Psoas muscle (tissue), 8 donors: ENCODE measurements around the gene GGA1. TPM values are rescaled to one million over a fixed set of nuclear protein-coding genes. Genes with fewer than 3 reads are reported as not detected.
"Not testable (repeated sequence)": the region's sequence is repeated elsewhere in the genome, so short reads cannot be mapped to it uniquely, and the experiment has no call there.

ENCODE experiments used
- ATAC-seq, 4 donors: fragments of 200-7000 bp; cut with Tn5 transposase; one replicate each; pipeline ENCODE4 v1.9.1; 2020; ENCODE audit warnings: moderate library complexity in 3 of 4, mild to moderate bottlenecking in 2 of 4
- DNase-seq, 2 donors: peaks; one replicate each; pipeline ENCODE4 v3.0.0-alpha.2; 2020
- H3K27ac ChIP-seq: fragments of 200-600 bp; one replicate; pipeline ENCODE4 v1.8.0; 2022
- H3K27me3 ChIP-seq, 3 donors: fragments of 200-600 bp in 1 of 3; one replicate each; pipeline versions ENCODE4 v1.6.1 to v1.8.0; 2013 to 2022; ENCODE audit warnings: low read length in 2 of 3, mild to moderate bottlenecking in 2 of 3, moderate library complexity in 1 of 3; ENCODE audit not compliant: insufficient read depth in 3 of 3
- H3K36me3 ChIP-seq, 2 donors: fragments of 200-600 bp in 1 of 2; one replicate each; pipeline versions ENCODE4 v1.6.1 to v1.8.0; 2013 to 2022; ENCODE audit warnings: low read depth in 1 of 2, mild to moderate bottlenecking in 1 of 2, moderate library complexity in 1 of 2; ENCODE audit not compliant: insufficient read depth in 1 of 2
- H3K4me1 ChIP-seq: fragments of 200-600 bp; one replicate; pipeline ENCODE4 v1.8.0; 2022
- H3K4me3 ChIP-seq: fragments of 200-600 bp; one replicate; pipeline ENCODE4 v1.8.0; 2022; ENCODE audit warnings: mild to moderate bottlenecking
- H3K9me3 ChIP-seq: fragments of 200-600 bp; one replicate; pipeline ENCODE4 v1.8.0; 2022
- CTCF ChIP-seq: fragments of 200-600 bp; IDR thresholded peaks from one replicate; pipeline ENCODE4 v1.8.0; 2022; ENCODE audit warnings: antibody characterized with exemption
- WGBS, 3 donors: extraction: QIAGEN DNeasy Blood & Tissue Kit; methylation state at CpG; one replicate each; pipeline versions ENCODE4 v1.1.6 to v1.1.7; 2013; 5-methylcytosine and 5-hydroxymethylcytosine counted together
- intact Hi-C, 2 donors: fragments of 100-400 bp; cut with DNase I; formaldehyde crosslinking; loops; one replicate each; pipeline versions ENCODE4 v1.11.0 to v1.14.2; 2022
- polyA plus RNA-seq, 3 donors: library from polyadenylated mRNA; stranded (reverse); fragments of 200-250 nt; gene quantifications; one replicate each; pipeline ENCODE4 v1.2.3, GENCODE V29; 2013
- total RNA-seq, 4 donors: library from RNA; stranded (reverse); fragmentation: NEBNext Ultra II Directional in 2 of 4; extraction: Animal tissue kit (Norgen Biotek cat#: 25700) in 2 of 4; gene quantifications; one replicate each; pipeline versions ENCODE4 v1.2.1 to v1.2.4, GENCODE V29; 2021 to 2023
- donor health status: healthy with polysubstance abuse.
- donor health status: DM: no; HTN: no; CAD: no; lungs with moderate emphysema.
- donor health status: Bipolar disorder and iron deficiency.
- donor health status: healthy.
- donor health status: DM: yes; HTN: yes; CAD: no.
- donor health status: DM: no; HTN: no; CAD: no.
- donor health status: DM: no; HTN: no; CAD: no.
- donor health status: DM: yes; HTN: yes; CAD: no.

GGA1 gene
- total and polyA plus RNA-seq, 7 donors = 30.2 to 39.4 (median 33.9) TPM

GRCh38 chr22:37609240-37610152 lies 862 bp downstream of the GGA1 start:
- Histone ChIP-seq H3K27ac (peak overlapping the region; percentile 93), H3K4me3 (peak overlapping the region; percentile 99), H3K4me1 (peaks cover 24% of the 10 kb centered on the region), H3K27me3 (no peaks in the 10 kb centered on the region), H3K36me3 (peaks cover 0 to 7% of the 10 kb centered on the region in 2 donors), H3K9me3 (no peaks in the 10 kb centered on the region)
- 6 to 11% (median 10%) methylated on average over 24 to 26 of the region's 26 CpGs for WGBS, 3 donors
- no peak for DNase-seq
- intact Hi-C loops = no loop called here
- no peak for ATAC-seq
- TF ChIP-seq CTCF = no peak

GRCh38 chr22:37610153-37610475 lies 1.5 kb downstream of the GGA1 start:
- H3K9me3 ChIP-seq, ATAC-seq, H3K27ac ChIP-seq, H3K27me3 ChIP-seq, DNase-seq, intact Hi-C loops: not testable (repeated sequence)
- peak overlapping the region; percentile 99 for H3K4me3 ChIP-seq
- peaks cover 24% of the 10 kb centered on the region for H3K4me1 ChIP-seq
- WGBS, 3 donors = 78 to 88% (median 83%) methylated on average over 3 of the region's 3 CpGs
- H3K36me3 ChIP-seq = peaks cover 0 to 14% of the 10 kb centered on the region in 2 donors

- H3K4me3 ChIP-seq = no peak overlapping the region
- DNase-seq (no peak), ATAC-seq (no peak)
- 82 to 88% (median 84%) methylated on average over 15 of the region's 15 CpGs for WGBS, 3 donors
- no peak overlapping the region for H3K27ac ChIP-seq
- H3K36me3 ChIP-seq = peaks cover 0 to 18% of the 10 kb centered on the region in 2 donors
- peaks cover 24% of the 10 kb centered on the region for H3K4me1 ChIP-seq
- no peaks in the 10 kb centered on the region for H3K9me3 ChIP-seq
- intact Hi-C loops = no loop called here
- no peaks in the 10 kb centered on the region for H3K27me3 ChIP-seq
- no peak for TF ChIP-seq CTCF
Measured at GRCh38 chr22:37610480-37611129, 2.0 kb downstream of the GGA1 start.

- peaks cover 0 to 23% of the 10 kb centered on the region in 2 donors for H3K36me3 ChIP-seq
- DNase-seq (no peak), ATAC-seq (no peak)
- H3K9me3 ChIP-seq = no peaks in the 10 kb centered on the region
- no peak for TF ChIP-seq CTCF
- no peak overlapping the region for H3K4me3 ChIP-seq
- peaks cover 24% of the 10 kb centered on the region for H3K4me1 ChIP-seq
- H3K27me3 ChIP-seq = no peaks in the 10 kb centered on the region
- H3K27ac ChIP-seq = no peak overlapping the region
- 65 to 84% (median 68%) methylated on average over 6 of the region's 6 CpGs for WGBS, 3 donors
- intact Hi-C loops = no loop called here
Measured at GRCh38 chr22:37611207-37611606, 2.6 kb downstream of the GGA1 start.
